K562 (cell line): Measurements from ENCODE around the gene INO80C. TPM values are rescaled to one million over a fixed set of nuclear protein-coding genes. Genes with fewer than 3 reads are reported as not detected.

Experiments used
- ATF7 ChIP-seq: fragments of 450-650 bp; IDR thresholded peaks from 2 replicates; pipeline ENCODE4 v1.7.1; 2014; ENCODE audit warnings: mild to moderate bottlenecking, moderate library complexity
- BRD4 ChIP-seq: fragments of 200-600 bp; sonication (generic); IDR thresholded peaks from 2 replicates; pipeline ENCODE4 v1.6.1; 2017; ENCODE audit warnings: inconsistent platforms
- CBFA2T3 ChIP-seq: fragments of 450-650 bp; IDR thresholded peaks from 2 replicates; pipeline ENCODE4 v1.6.1; 2017
- CC2D1A ChIP-seq: fragments of 450-650 bp; IDR thresholded peaks from 2 replicates; pipeline ENCODE4 v1.6.1; 2017; ENCODE audit warnings: mild to moderate bottlenecking
- CHD1 ChIP-seq: fragments of 200-600 bp; sonication (generic); IDR thresholded peaks from one replicate; pipeline ENCODE4 v1.6.1; 2012; ENCODE audit warnings: mild to moderate bottlenecking, moderate library complexity, low read length, inconsistent platforms
- EP300 ChIP-seq: IDR thresholded peaks from 2 replicates; pipeline ENCODE4 v1.6.1; 2012; ENCODE audit warnings: low read length, improper control_type of control experiment
- EP400 ChIP-seq: fragments of 450-650 bp; IDR thresholded peaks from 2 replicates; pipeline ENCODE4 v1.6.1; 2017; ENCODE audit warnings: antibody characterized with exemption, mild to moderate bottlenecking, moderate library complexity
- ETS1 ChIP-seq: conservative IDR thresholded peaks from 2 replicates; pipeline ENCODE4 v1.6.1; 2011; ENCODE audit warnings: low read depth, mild to moderate bottlenecking, low read length; ENCODE audit not compliant: control insufficient read depth
- HDAC3 ChIP-seq: fragments of 450-650 bp; IDR thresholded peaks from 2 replicates; pipeline ENCODE4 v1.6.1; 2018; ENCODE audit warnings: borderline replicate concordance, mild to moderate bottlenecking, moderate library complexity; ENCODE audit not compliant: partially characterized antibody
- MCM2 ChIP-seq: fragments of 450-650 bp; IDR thresholded peaks from 2 replicates; pipeline ENCODE4 v1.6.1; 2017; ENCODE audit warnings: low read depth, mild to moderate bottlenecking
- MCM3 ChIP-seq: fragments of 450-650 bp; IDR thresholded peaks from 2 replicates; pipeline ENCODE4 v1.6.1; 2016
- MECOM ChIP-seq: fragments of 250-450 bp; sonication (Bioruptor Pico); IDR thresholded peaks from 2 replicates; pipeline ENCODE4 v1.8.0; 2022; ENCODE audit warnings: inconsistent platforms
- NR2C1 ChIP-seq, 2 experiments: fragments of 450-650 bp; IDR thresholded peaks; 2 replicates each; pipeline ENCODE4 v1.6.1; 2017; ENCODE audit warnings: mild to moderate bottlenecking in 2 of 2, antibody characterized with exemption in 1 of 2, inconsistent platforms in 1 of 2, missing compliant biosample characterization in 1 of 2, missing genetic modification characterization in 1 of 2
- RBM25 ChIP-seq: fragments of 200-400 bp; formaldehyde crosslinking; IDR thresholded peaks from 2 replicates; pipeline ENCODE4 v1.6.1; 2018; ENCODE audit warnings: low read length, low read depth, moderate library complexity; ENCODE audit not compliant: severe bottlenecking
- SMAD4 ChIP-seq: fragments of 250-450 bp; sonication (Bioruptor Pico); conservative IDR thresholded peaks from 2 replicates; pipeline ENCODE4 v1.8.0; 2021; ENCODE audit warnings: inconsistent platforms, mild to moderate bottlenecking, moderate library complexity
- SMARCE1 ChIP-seq: fragments of 450-650 bp; IDR thresholded peaks from 2 replicates; pipeline ENCODE4 v1.7.1; 2016; ENCODE audit warnings: mild to moderate bottlenecking
- SRF ChIP-seq, 2 experiments: fragments of 250-450, 450-650 bp in 1 of 2; sonication (Bioruptor Pico) in 1 of 2; sonication (generic) in 1 of 2; formaldehyde crosslinking; IDR thresholded peaks; 2 replicates each; pipeline versions ENCODE4 v1.5.0 to v1.5.1; 2020 to 2022; ENCODE audit warnings: mild to moderate bottlenecking in 1 of 2, missing genetic modification reagents in 1 of 2
- STAT5A ChIP-seq: IDR thresholded peaks from 2 replicates; pipeline ENCODE4 v1.6.1; 2012; ENCODE audit warnings: low read length, inconsistent platforms, borderline replicate concordance
- TBP ChIP-seq: optimal IDR thresholded peaks from 2 replicates; pipeline ENCODE3; 2011; ENCODE audit warnings: low read depth, low read length, improper control_type of control experiment
- TCF3 ChIP-seq: sonication (generic); formaldehyde crosslinking; IDR thresholded peaks from 2 replicates; pipeline ENCODE4 v1.4.0; 2020; ENCODE audit warnings: mild to moderate bottlenecking, missing genetic modification reagents
- THRAP3 ChIP-seq: fragments of 450-650 bp; IDR thresholded peaks from 2 replicates; pipeline ENCODE4 v1.6.1; 2016; ENCODE audit warnings: mild to moderate bottlenecking, inconsistent platforms, borderline replicate concordance
- ZHX1 ChIP-seq: fragments of 150-350 bp; conservative IDR thresholded peaks from 2 replicates; pipeline ENCODE4 v1.6.1; 2014; ENCODE audit warnings: low read length
- ZNF133 ChIP-seq: fragments of 250-450 bp; sonication (Bioruptor Pico); IDR thresholded peaks from 2 replicates; pipeline ENCODE4 v1.4.0; 2020; ENCODE audit warnings: mild to moderate bottlenecking
- ZNF589 ChIP-seq: fragments of 200-800 bp; sonication (Bioruptor generic); IDR thresholded peaks from 2 replicates; pipeline ENCODE4 v1.6.1; 2016; ENCODE audit warnings: low read depth, missing genetic modification characterization, missing compliant biosample characterization
- ZNF717 ChIP-seq: fragments of 250-450 bp; sonication (Bioruptor Pico); IDR thresholded peaks from 2 replicates; pipeline ENCODE4 v1.5.0; 2021
- ZNF830 ChIP-seq: fragments of 250-450 bp; sonication (Bioruptor Pico); IDR thresholded peaks from 2 replicates; pipeline ENCODE4 v1.5.0; 2021; ENCODE audit warnings: mild to moderate bottlenecking
- ZSCAN29 ChIP-seq: fragments of 450-650 bp; IDR thresholded peaks from 2 replicates; pipeline ENCODE4 v1.6.1; 2017
- polyA plus RNA-seq, 8 experiments: library from polyadenylated mRNA; depleted of rRNA in 4 of 8; stranded (reverse) in 5 of 8; unstranded in 3 of 8; fragments of >200 nt; fragmentation: Nextera tagmentation in 2 of 8; fragmentation: Illumina TruSeq in 1 of 8; extraction: Ambion mirVana in 2 of 8; extraction: Trizol in 1 of 8; gene quantifications; 2 replicates each; pipeline versions ENCODE4 v1.2.1 to v1.2.3, GENCODE V29; 2011 to 2014; ENCODE audit warnings: inconsistent platforms in 1 of 8, missing spikeins in 1 of 8
- total RNA-seq, 7 experiments: library from RNA; depleted of rRNA in 6 of 7; stranded (reverse); fragments of >200 nt in 6 of 7; fragmentation: Illumina TruSeq in 2 of 7; extraction: Trizol in 2 of 7; gene quantifications; 2 replicates each; pipeline versions ENCODE4 v1.2.1 to v1.2.3, GENCODE V29; 2011 to 2021; ENCODE audit warnings: low replicate concordance in 1 of 7

INO80C gene
- total and polyA plus RNA-seq, 9 of the 15 experiments (the other 6 are each of a cell fraction or from before 2014, with no cell fraction given) = 14.3 to 53.3 (median 46.6) TPM

- TF ChIP-seq ETS1 (peak; percentile 81), RBM25 (no peak), BRD4 (peak; percentile 78; the same call in 1 of the 2 replicates), MCM2 (no peak), CHD1 (no peak), ZNF133 (CRISPR knock-in tag) (no peak), ZSCAN29 (peak; percentile 93), EP300 (peak; percentile 70), ATF7 (peak; percentile 94), ZNF717 (CRISPR knock-in tag) (no peak), NR2C1 (IDR thresholded peaks at IDR 0.05) (peak; percentile 48; the same call in 1 of the 2 replicates), NR2C1 (tag; IDR thresholded peaks at IDR 0.05) (no peak), ZNF830 (CRISPR knock-in tag) (no peak; the same call in 1 of the 2 replicates), TBP (peak; percentile 84), STAT5A (peak; percentile 60; the same call in 1 of the 2 replicates), SMAD4 (CRISPR knock-in tag) (peak; percentile 79), MCM3 (no peak), THRAP3 (peak; percentile 98), TCF3 (CRISPR knock-in tag) (peak; percentile 43; the same call in 1 of the 2 replicates), HDAC3 (peak; percentile 99), ZHX1 (peak; percentile 72; the same call in 1 of the 2 replicates), EP400 (peak; percentile 97), CC2D1A (peak; percentile 66; the same call in 1 of the 2 replicates), CBFA2T3 (peak; percentile 29; the same call in 1 of the 2 replicates), ZNF589 (peak; percentile 21; the same call in 1 of the 2 replicates), SMARCE1 (peak; percentile 40; the same call in 1 of the 2 replicates), SRF (CRISPR knock-in tag; IDR thresholded peaks at IDR 0.05) (peak in 1 of 2 experiments; percentile 63; a peak in 1 of 4 replicates), MECOM (CRISPR knock-in tag) (no peak)
These were observed at the start of gene INO80C (continued) for GRCh38 chr18:35497370-35498197.
